ENCODE measurements around the gene OCIAD1.
A peak's percentile ranks its signal among the peaks of the same experiment; 100 is the strongest.

DNA sequence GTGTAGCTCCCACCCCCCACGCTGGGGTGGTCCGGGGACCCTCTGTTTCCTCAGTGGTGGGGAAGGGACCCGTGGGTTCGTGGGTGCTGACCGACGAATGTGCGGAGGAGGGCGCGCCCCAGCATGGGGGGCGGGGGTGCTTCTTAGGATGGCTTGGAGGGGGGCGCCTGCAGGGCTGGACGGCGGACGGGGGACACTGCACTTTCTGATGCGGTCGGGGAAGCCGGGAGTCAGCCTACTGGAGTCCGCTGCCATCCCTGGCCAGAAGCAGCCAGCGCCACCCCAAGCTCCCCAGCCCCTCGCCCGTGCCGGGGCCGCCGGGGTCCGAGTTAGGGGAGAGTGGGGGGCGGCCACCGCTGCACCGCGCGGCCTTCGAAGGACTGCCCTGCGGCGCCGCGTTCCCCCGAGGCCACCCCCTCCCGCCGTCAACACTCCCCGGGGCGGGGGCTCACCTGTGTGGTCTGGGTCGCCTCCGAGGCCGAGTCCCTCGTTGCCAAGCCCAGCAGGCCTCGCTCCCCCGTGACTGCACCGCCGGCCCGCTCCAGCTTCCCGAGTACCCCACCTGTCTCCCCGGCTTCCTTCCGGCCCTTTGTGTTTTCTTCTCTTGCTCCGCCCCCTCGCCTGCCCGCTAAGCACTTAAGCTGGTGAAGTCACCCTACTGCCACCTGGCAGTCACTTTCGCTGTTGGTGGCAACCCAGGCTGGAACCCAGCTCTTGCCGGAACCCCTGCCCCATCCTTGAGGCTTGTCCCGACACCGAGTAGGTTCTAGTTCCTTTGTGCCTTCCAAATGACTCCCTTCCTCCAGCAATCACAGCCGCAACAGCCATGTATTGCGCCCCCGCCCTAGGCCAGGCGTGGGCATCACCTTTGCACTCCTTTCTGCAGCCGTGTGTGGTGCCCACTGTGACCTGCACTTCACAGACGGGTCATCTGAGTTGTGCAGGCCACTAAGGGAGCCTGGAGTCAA, 75.6 kb downstream of the OCIAD1 start, which contains the start of gene OCIAD2:
- TF ChIP-seq, protein P1, sequence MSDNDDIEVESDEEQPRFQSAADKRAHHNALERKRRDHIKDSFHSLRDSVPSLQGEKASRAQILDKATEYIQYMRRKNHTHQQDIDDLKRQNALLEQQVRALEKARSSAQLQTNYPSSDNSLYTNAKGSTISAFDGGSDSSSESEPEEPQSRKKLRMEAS (IDR thresholded peaks at IDR 0.05), result peak; percentile 61
- TF ChIP-seq TAF1 (IDR thresholded peaks at IDR 0.05; ENCODE audit: low read depth) (peak; percentile 43), EP300 (IDR thresholded peaks at IDR 0.05; ENCODE audit: borderline replicate concordance) (peak; percentile 14; the same call in 1 of the 2 replicates), ZBTB7A (IDR thresholded peaks at IDR 0.05; ENCODE audit: low read depth) (peak; percentile 93), TEAD4 (IDR thresholded peaks at IDR 0.05) (no peak), CREB1 (IDR thresholded peaks at IDR 0.05; ENCODE audit: low read depth) (no peak), CEBPB (IDR thresholded peaks at IDR 0.05) (no peak), FOXM1 (IDR thresholded peaks at IDR 0.05; ENCODE audit: borderline replicate concordance, low read depth) (no peak), YY1 (IDR thresholded peaks at IDR 0.05; ENCODE audit: low read depth) (no peak), EGR1 (IDR thresholded peaks at IDR 0.05) (no peak), TCF12 (IDR thresholded peaks at IDR 0.05; ENCODE audit: low read depth) (peak; percentile 71; the same call in 1 of the 2 replicates), NFIC (IDR thresholded peaks at IDR 0.05) (peak; percentile 14; the same call in 1 of the 2 replicates)
- TF ChIP-seq, protein P2, sequence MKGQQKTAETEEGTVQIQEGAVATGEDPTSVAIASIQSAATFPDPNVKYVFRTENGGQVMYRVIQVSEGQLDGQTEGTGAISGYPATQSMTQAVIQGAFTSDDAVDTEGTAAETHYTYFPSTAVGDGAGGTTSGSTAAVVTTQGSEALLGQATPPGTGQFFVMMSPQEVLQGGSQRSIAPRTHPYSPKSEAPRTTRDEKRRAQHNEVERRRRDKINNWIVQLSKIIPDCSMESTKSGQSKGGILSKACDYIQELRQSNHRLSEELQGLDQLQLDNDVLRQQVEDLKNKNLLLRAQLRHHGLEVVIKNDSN (IDR thresholded peaks at IDR 0.05), result no peak
- TF ChIP-seq, protein P3, sequence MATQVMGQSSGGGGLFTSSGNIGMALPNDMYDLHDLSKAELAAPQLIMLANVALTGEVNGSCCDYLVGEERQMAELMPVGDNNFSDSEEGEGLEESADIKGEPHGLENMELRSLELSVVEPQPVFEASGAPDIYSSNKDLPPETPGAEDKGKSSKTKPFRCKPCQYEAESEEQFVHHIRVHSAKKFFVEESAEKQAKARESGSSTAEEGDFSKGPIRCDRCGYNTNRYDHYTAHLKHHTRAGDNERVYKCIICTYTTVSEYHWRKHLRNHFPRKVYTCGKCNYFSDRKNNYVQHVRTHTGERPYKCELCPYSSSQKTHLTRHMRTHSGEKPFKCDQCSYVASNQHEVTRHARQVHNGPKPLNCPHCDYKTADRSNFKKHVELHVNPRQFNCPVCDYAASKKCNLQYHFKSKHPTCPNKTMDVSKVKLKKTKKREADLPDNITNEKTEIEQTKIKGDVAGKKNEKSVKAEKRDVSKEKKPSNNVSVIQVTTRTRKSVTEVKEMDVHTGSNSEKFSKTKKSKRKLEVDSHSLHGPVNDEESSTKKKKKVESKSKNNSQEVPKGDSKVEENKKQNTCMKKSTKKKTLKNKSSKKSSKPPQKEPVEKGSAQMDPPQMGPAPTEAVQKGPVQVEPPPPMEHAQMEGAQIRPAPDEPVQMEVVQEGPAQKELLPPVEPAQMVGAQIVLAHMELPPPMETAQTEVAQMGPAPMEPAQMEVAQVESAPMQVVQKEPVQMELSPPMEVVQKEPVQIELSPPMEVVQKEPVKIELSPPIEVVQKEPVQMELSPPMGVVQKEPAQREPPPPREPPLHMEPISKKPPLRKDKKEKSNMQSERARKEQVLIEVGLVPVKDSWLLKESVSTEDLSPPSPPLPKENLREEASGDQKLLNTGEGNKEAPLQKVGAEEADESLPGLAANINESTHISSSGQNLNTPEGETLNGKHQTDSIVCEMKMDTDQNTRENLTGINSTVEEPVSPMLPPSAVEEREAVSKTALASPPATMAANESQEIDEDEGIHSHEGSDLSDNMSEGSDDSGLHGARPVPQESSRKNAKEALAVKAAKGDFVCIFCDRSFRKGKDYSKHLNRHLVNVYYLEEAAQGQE (IDR thresholded peaks at IDR 0.05; ENCODE audit: low read depth), result no peak
